Neutrophil (primary cell): ENCODE measurements around the gene SF3B6.

Experiments
- H3K27ac ChIP-seq: fragments of 200-600 bp; sonication (generic); 2 replicates; pipeline ENCODE4 v1.5.1; 2016; ENCODE audit warnings: mild to moderate bottlenecking, moderate library complexity
- H3K27me3 ChIP-seq: fragments of 200-600 bp; sonication (generic); 2 replicates; pipeline ENCODE4 v1.6.0; 2016; ENCODE audit warnings: mild to moderate bottlenecking
- H3K36me3 ChIP-seq: fragments of 200-600 bp; sonication (generic); 2 replicates; pipeline ENCODE4 v1.5.1; 2017
- H3K4me1 ChIP-seq, 2 experiments: fragments of 200-600 bp in 1 of 2; sonication (generic) in 1 of 2; 1 replicate in 1 of 2; 2 replicates in 1 of 2; pipeline versions ENCODE4 v1.5.1 to v1.6.1; 2013 to 2016; ENCODE audit warnings: low read depth in 1 of 2, low read length in 1 of 2, mild to moderate bottlenecking in 1 of 2, moderate library complexity in 1 of 2; ENCODE audit not compliant: control insufficient read depth in 1 of 2, insufficient read depth in 1 of 2
- H3K4me3 ChIP-seq, 2 experiments: fragments of 200-600 bp in 1 of 2; sonication (generic) in 1 of 2; 1 replicate in 1 of 2; 2 replicates in 1 of 2; pipeline ENCODE4 v1.5.1; 2013 to 2016; ENCODE audit warnings: low read depth in 1 of 2, low read length in 1 of 2, mild to moderate bottlenecking in 1 of 2, moderate library complexity in 1 of 2
- H3K9me3 ChIP-seq: fragments of 200-600 bp; sonication (generic); 2 replicates; pipeline ENCODE4 v1.5.1; 2016
- CTCF ChIP-seq: fragments of 200-600 bp; sonication (generic); IDR thresholded peaks from 2 replicates; pipeline ENCODE4 v1.5.1; 2016; ENCODE audit warnings: antibody characterized with exemption

SF3B6 gene

DNA sequence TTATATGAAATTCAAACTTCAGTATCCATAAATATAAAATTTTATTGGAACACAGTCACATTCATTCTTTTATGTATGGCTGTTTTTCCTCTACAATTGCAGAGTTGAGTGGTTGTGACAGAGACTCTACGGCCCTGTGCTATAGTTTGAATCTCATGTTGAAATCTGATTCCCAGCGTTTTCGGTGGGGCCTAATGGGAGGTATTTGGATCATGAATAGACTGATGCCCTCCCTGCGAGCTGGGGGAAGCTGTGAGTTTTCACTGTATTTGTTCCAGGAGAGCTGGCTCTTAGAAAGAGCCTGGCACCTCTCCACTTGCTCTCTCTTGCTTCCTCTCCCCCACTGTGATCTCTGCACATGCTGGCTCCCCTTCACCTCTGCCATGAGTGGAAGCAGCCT, 45.3 kb upstream of the SF3B6 start:
- H3K9me3 ChIP-seq: no peaks in the 10 kb centered on the region
- no peak overlapping the region for H3K4me3 ChIP-seq
- H3K4me1 ChIP-seq: peaks cover 12 to 13% of the 10 kb centered on the region in 2 experiments
- H3K27ac ChIP-seq: no peak overlapping the region
- no peaks in the 10 kb centered on the region for H3K36me3 ChIP-seq
- H3K27me3 ChIP-seq: peaks cover 4% of the 10 kb centered on the region
- no peak for TF ChIP-seq CTCF

DNA sequence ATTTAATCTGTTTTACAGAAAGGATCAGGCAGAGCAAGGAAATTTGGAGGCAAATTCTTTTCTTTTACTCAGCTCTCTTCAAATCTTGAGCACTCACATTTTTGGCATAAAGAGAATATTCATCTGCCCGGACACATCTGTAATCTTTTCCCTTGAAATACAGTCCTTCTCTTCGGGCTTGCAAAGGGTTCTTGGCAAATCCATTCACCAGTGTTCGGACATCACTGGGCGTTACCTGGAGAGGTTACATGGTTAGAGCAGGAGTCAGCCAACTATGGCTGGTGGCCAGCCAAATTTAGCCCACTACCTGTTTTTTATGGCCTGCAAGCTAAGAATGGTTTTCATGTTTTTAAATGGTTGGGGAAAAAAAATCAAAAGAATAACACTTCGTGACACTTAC, 44.9 kb upstream of the SF3B6 start:
- TF ChIP-seq CTCF: no peak
- no peaks in the 10 kb centered on the region for H3K9me3 ChIP-seq
- H3K4me3 ChIP-seq: no peak overlapping the region
- no peaks in the 10 kb centered on the region for H3K36me3 ChIP-seq
- peaks cover 4% of the 10 kb centered on the region for H3K27me3 ChIP-seq
- H3K4me1 ChIP-seq: peaks cover 12 to 13% of the 10 kb centered on the region in 2 experiments
- H3K27ac ChIP-seq: no peak overlapping the region

DNA sequence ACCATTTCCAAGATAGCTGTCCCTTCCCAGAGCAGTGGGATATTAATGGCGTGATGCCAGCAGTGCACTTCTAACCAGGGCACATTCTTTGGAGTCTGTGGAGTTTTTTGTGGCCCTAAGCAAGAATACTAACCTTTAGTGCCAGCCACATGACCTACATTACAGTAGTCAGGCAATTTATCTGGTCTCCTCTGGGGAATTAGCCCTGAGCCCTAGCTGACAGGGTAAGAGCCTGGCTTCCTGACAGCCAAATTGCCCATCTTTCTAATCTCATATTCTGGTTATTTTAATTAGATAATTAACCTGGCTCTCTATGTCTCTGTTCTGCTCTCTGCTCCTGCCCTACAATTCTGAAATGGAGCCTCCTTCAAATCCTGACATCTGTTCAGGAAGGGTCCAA, 41.8 kb upstream of the SF3B6 start:
- H3K4me3 ChIP-seq: no peak overlapping the region
- H3K36me3 ChIP-seq: no peaks in the 10 kb centered on the region
- H3K27ac ChIP-seq: no peak overlapping the region
- no peaks in the 10 kb centered on the region for H3K27me3 ChIP-seq
- peaks cover 4% of the 10 kb centered on the region in 2 experiments for H3K4me1 ChIP-seq
- no peaks in the 10 kb centered on the region for H3K9me3 ChIP-seq
- TF ChIP-seq CTCF: no peak

- Histone ChIP-seq H3K27me3 (no peaks in the 10 kb centered on the region), H3K36me3 (no peaks in the 10 kb centered on the region), H3K4me3 (no peak overlapping the region), H3K9me3 (no peaks in the 10 kb centered on the region), H3K27ac (no peak overlapping the region), H3K4me1 (no peaks in the 10 kb centered on the region)
- no peak for TF ChIP-seq CTCF
Observed at GRCh38 chr2:24115057-24115456, 38.9 kb upstream of the SF3B6 start.

GRCh38 chr2:24111407-24111901, 35.3 kb upstream of the SF3B6 start:
- H3K9me3 ChIP-seq: no peaks in the 10 kb centered on the region
- H3K27me3 ChIP-seq: no peaks in the 10 kb centered on the region
- H3K4me1 ChIP-seq: no peaks in the 10 kb centered on the region
- H3K36me3 ChIP-seq: no peaks in the 10 kb centered on the region
- no peak for TF ChIP-seq CTCF
- no peak overlapping the region for H3K27ac ChIP-seq
- H3K4me3 ChIP-seq: no peak overlapping the region
